ENCODE measurements around the gene AMN.

DNA sequence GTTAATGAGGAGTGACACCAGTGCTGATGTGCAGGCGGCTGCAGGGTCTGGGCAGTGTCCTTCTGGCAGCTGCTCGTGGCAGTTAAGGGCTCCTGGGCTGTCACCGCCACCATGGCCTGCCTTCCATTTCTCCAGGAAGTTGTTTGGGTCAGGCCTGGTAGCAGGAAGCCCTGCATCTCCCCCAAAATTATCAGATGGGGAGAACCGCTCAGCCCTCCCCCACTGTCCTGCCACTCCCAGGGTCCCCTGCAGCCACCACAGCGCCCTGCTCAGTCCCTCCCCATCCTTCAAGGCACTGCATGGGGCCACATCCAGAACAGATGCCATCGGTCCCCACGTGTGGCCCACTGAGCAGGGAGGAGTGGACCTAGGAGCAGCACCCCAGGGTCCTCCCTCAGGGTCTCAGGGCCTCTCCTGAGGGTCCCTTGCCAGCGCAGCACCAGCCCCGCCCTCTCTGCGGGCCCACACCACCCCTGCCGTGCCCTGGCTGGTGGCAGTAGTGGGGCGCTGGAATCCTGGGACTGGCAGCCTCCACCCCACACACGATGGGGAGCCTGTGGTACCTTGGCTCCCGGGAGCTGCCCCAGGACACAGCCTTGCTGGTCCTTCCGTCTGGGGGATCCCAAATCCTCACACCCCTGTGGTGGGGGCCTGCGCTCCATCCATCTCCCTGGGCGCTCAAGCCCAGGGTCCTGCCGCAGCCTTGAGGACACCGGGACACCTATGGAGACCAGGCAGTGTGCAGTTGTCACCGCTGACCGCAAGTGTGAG, 10.3 kb upstream of the AMN start:
- TF ChIP-seq CTCF (IDR thresholded peaks at IDR 0.05; ENCODE audit: low read depth, low read length, missing input control) (no peak), TAF1 (conservative IDR thresholded peaks at IDR 0.05) (no peak), RXRA (IDR thresholded peaks at IDR 0.05) (no peak), EGR1 (IDR thresholded peaks at IDR 0.05; ENCODE audit: low read depth in 2 of 2) (no peak), SP1 (IDR thresholded peaks at IDR 0.05) (no peak), GABPA (IDR thresholded peaks at IDR 0.05 in 1 of 2, conservative IDR thresholded peaks at IDR 0.05 in 1 of 2) (no peak), FOXA1 (IDR thresholded peaks at IDR 0.05) (no peak), MAX (IDR thresholded peaks at IDR 0.05) (no peak), HNF4A (conservative IDR thresholded peaks at IDR 0.05) (no peak), HNF4G (IDR thresholded peaks at IDR 0.05) (no peak)
- TF ChIP-seq, protein P1, sequence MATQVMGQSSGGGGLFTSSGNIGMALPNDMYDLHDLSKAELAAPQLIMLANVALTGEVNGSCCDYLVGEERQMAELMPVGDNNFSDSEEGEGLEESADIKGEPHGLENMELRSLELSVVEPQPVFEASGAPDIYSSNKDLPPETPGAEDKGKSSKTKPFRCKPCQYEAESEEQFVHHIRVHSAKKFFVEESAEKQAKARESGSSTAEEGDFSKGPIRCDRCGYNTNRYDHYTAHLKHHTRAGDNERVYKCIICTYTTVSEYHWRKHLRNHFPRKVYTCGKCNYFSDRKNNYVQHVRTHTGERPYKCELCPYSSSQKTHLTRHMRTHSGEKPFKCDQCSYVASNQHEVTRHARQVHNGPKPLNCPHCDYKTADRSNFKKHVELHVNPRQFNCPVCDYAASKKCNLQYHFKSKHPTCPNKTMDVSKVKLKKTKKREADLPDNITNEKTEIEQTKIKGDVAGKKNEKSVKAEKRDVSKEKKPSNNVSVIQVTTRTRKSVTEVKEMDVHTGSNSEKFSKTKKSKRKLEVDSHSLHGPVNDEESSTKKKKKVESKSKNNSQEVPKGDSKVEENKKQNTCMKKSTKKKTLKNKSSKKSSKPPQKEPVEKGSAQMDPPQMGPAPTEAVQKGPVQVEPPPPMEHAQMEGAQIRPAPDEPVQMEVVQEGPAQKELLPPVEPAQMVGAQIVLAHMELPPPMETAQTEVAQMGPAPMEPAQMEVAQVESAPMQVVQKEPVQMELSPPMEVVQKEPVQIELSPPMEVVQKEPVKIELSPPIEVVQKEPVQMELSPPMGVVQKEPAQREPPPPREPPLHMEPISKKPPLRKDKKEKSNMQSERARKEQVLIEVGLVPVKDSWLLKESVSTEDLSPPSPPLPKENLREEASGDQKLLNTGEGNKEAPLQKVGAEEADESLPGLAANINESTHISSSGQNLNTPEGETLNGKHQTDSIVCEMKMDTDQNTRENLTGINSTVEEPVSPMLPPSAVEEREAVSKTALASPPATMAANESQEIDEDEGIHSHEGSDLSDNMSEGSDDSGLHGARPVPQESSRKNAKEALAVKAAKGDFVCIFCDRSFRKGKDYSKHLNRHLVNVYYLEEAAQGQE (IDR thresholded peaks at IDR 0.05): no peak
- TF ChIP-seq, protein P2, sequence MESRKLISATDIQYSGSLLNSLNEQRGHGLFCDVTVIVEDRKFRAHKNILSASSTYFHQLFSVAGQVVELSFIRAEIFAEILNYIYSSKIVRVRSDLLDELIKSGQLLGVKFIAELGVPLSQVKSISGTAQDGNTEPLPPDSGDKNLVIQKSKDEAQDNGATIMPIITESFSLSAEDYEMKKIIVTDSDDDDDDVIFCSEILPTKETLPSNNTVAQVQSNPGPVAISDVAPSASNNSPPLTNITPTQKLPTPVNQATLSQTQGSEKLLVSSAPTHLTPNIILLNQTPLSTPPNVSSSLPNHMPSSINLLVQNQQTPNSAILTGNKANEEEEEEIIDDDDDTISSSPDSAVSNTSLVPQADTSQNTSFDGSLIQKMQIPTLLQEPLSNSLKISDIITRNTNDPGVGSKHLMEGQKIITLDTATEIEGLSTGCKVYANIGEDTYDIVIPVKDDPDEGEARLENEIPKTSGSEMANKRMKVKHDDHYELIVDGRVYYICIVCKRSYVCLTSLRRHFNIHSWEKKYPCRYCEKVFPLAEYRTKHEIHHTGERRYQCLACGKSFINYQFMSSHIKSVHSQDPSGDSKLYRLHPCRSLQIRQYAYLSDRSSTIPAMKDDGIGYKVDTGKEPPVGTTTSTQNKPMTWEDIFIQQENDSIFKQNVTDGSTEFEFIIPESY (IDR thresholded peaks at IDR 0.05): no peak

All from liver (tissue), 3 donors.